Calu3 (cell line): ENCODE results near the gene LAMA1. TPM values are rescaled to one million over a fixed set of nuclear protein-coding genes. Genes with fewer than 3 reads are reported as not detected.

Experiments used
- BruUV-seq: library from RNA; stranded (reverse); fragments of 400-500 nt; replicated peaks from 2 replicates; lab custom pipeline; 2021; lab: Mats Ljungman, UMichigan
- CTCF ChIA-PET: fragments of 300-600 bp; sonication (Branson Sonifier 250); formaldehyde crosslinking; loops from one replicate; lab custom pipeline; 2022; ENCODE audit warnings: antibody characterized with exemption; lab: Charles Lee
- DNase-seq: peaks from one replicate; pipeline ENCODE4 v3.0.0; 2022
- H3K27ac Mint-ChIP-seq: one replicate; pipeline ENCODE4 v1.8.0; 2022; ENCODE audit warnings: mixed read lengths; ENCODE audit not compliant: unreplicated experiment
- H3K27me3 Mint-ChIP-seq: one replicate; pipeline ENCODE4 v1.8.0; 2022; ENCODE audit warnings: mixed read lengths; ENCODE audit not compliant: unreplicated experiment
- H3K36me3 Mint-ChIP-seq: one replicate; pipeline ENCODE4 v1.8.0; 2022; ENCODE audit warnings: mild to moderate bottlenecking, moderate library complexity, mixed read lengths; ENCODE audit not compliant: insufficient read depth, unreplicated experiment
- H3K4me1 Mint-ChIP-seq: one replicate; pipeline ENCODE4 v1.8.0; 2022; ENCODE audit warnings: mild to moderate bottlenecking, low read depth, mixed read lengths; ENCODE audit not compliant: unreplicated experiment
- H3K4me3 Mint-ChIP-seq: one replicate; pipeline ENCODE4 v1.8.0; 2022; ENCODE audit warnings: mild to moderate bottlenecking, low read depth, moderate library complexity, mixed read lengths; ENCODE audit not compliant: unreplicated experiment
- H3K9me3 Mint-ChIP-seq: one replicate; pipeline ENCODE4 v1.8.0; 2022; ENCODE audit warnings: low read depth, mixed read lengths; ENCODE audit not compliant: unreplicated experiment
- CTCF ChIP-seq: fragments of 200-600 bp; IDR thresholded peaks from one replicate; pipeline ENCODE4 v1.8.0; 2022; ENCODE audit warnings: antibody characterized with exemption; ENCODE audit not compliant: unreplicated experiment
- intact Hi-C: fragments of 100-400 bp; cut with micrococcal nuclease; formaldehyde crosslinking; loops from one replicate; pipeline ENCODE4 v1.10.0; 2022; ENCODE audit not compliant: unreplicated experiment
- total RNA-seq: library from RNA; stranded (reverse); gene quantifications from 2 replicates; pipeline ENCODE4 v1.2.3, GENCODE V29; 2022

LAMA1 gene
- total RNA-seq, 1 experiment from 2014 or later = not detected

DNA sequence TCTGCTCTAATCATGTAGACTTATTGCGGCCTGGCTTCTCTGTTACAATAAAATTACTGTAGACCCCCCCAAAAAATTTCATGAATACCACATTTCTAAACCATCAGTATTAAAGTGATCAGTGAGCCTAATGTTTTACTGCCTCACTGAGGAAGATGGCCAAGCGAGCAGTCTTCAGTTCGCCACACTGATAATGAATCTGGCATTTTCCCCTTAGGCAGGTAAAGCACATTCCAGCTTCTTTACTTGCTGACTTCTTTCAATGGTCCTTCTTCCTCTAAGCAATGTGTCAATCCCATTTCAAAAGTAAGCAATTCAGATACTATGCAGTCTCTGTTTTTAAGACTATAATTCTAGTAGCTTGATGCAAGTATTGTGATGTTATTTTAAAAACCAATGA, 137.6 kb downstream of the LAMA1 start:
- Mint-ChIP-seq H3K4me1 (no peaks in the 10 kb centered on the region), H3K4me3 (no peak overlapping the region), H3K27ac (no peak overlapping the region), H3K9me3 (no peaks in the 10 kb centered on the region), H3K27me3 (peaks cover 59% of the 10 kb centered on the region), H3K36me3 (no peaks in the 10 kb centered on the region)
- no peak for TF ChIP-seq CTCF
- intact Hi-C loops = no loop called here
- no TSS peak for BruUV-seq
- DNase-seq = no peak
- CTCF ChIA-PET = no interaction called here

GRCh38 chr18:6976935-6977334, 140.7 kb downstream of the LAMA1 start:
- no peak for TF ChIP-seq CTCF
- no peak overlapping the region for H3K27ac Mint-ChIP-seq
- CTCF ChIA-PET = no interaction called here
- H3K4me3 Mint-ChIP-seq = no peak overlapping the region
- no peaks in the 10 kb centered on the region for H3K36me3 Mint-ChIP-seq
- intact Hi-C loops = no loop called here
- no peak for DNase-seq
- H3K4me1 Mint-ChIP-seq = no peaks in the 10 kb centered on the region
- no peaks in the 10 kb centered on the region for H3K9me3 Mint-ChIP-seq
- BruUV-seq = no TSS peak
- H3K27me3 Mint-ChIP-seq = peaks cover 29% of the 10 kb centered on the region

GRCh38 chr18:6975084-6975483, 142.5 kb downstream of the LAMA1 start:
- BruUV-seq = no TSS peak
- TF ChIP-seq CTCF = no peak
- H3K27ac Mint-ChIP-seq = no peak overlapping the region

GRCh38 chr18:6971823-6972478, 145.6 kb downstream of the LAMA1 start:
- no peaks in the 10 kb centered on the region for H3K36me3 Mint-ChIP-seq
- no peaks in the 10 kb centered on the region for H3K4me1 Mint-ChIP-seq
- H3K9me3 Mint-ChIP-seq = no peaks in the 10 kb centered on the region
- intact Hi-C loops = no loop called here
- no peak overlapping the region for H3K27ac Mint-ChIP-seq
- H3K4me3 Mint-ChIP-seq = no peak overlapping the region
- TF ChIP-seq CTCF = no peak
- BruUV-seq = no TSS peak
- CTCF ChIA-PET = no interaction called here
- H3K27me3 Mint-ChIP-seq = no peaks in the 10 kb centered on the region
- DNase-seq = no peak

More at GRCh38 chr18:6975084-6975483, 142.5 kb downstream of the LAMA1 start:
- no peaks in the 10 kb centered on the region for H3K9me3 Mint-ChIP-seq
- H3K27me3 Mint-ChIP-seq = peaks cover 11% of the 10 kb centered on the region
- DNase-seq = no peak
- no peak overlapping the region for H3K4me3 Mint-ChIP-seq
- CTCF ChIA-PET = interaction anchor here (0.6 kb wide), 1 partner anchor 1071 kb away, joined by 3 read pairs; no protein-coding TSS in a partner anchor
- H3K4me1 Mint-ChIP-seq = no peaks in the 10 kb centered on the region
- H3K36me3 Mint-ChIP-seq = no peaks in the 10 kb centered on the region
- intact Hi-C loops = no loop called here
